SK-N-SH (cell line): ENCODE data around the gene TLDC2.

Experiments used
- POLR2AphosphoS5 ChIP-seq: IDR thresholded peaks from 2 replicates; pipeline ENCODE4 v1.6.1; 2012; ENCODE audit warnings: low read depth, low read length
- TEAD4 ChIP-seq: IDR thresholded peaks from 2 replicates; pipeline ENCODE4 v1.4.0; 2012; ENCODE audit warnings: mild to moderate bottlenecking, borderline replicate concordance; ENCODE audit not compliant: insufficient read depth
- TF ChIP-seq, protein P1 (sequence below): fragments of 200-600 bp; sonication (generic); IDR thresholded peaks from 2 replicates; pipeline ENCODE4 v1.6.1; 2017; ENCODE audit warnings: antibody characterized with exemption, mild to moderate bottlenecking, moderate library complexity
- TF ChIP-seq, protein P2 (sequence below): IDR thresholded peaks from 2 replicates; pipeline ENCODE4; 2012

DNA sequence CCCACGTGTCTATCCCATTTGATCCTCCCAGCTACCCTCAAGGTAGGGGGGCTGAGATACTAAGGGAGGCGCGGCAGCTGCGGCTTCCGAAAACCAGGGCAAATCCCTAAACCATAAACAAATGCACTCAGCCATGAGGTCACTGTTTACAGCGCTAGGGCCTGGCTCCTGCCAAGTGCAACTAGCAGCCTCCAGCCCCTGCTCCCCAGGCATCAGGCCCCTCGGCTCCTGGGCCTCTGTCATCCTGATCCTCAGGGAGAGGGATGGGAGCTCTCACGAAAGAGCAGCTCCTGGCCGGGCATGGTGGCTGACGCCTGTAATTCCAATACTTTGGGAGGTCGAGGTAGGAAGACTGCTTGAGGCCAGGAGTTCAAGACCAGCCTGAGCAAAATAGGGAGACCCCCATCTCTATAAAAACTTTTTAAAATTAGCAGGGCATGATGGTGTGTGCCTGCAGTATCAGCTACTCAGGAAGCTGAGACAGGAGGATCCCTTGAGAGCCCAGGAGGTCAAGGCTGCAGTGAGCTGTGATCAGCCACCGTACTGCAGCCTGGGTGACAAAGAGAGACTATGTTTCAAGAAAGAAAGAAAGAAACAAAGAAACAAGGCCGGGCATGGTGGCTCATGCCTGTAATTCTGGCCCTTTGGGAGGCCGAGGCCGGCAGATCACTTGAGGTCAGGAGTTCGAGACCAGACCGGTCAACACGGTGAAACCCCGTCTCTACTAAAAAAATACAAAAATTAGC lies 42.5 kb upstream of the TLDC2 start:
- TF ChIP-seq, protein P1, sequence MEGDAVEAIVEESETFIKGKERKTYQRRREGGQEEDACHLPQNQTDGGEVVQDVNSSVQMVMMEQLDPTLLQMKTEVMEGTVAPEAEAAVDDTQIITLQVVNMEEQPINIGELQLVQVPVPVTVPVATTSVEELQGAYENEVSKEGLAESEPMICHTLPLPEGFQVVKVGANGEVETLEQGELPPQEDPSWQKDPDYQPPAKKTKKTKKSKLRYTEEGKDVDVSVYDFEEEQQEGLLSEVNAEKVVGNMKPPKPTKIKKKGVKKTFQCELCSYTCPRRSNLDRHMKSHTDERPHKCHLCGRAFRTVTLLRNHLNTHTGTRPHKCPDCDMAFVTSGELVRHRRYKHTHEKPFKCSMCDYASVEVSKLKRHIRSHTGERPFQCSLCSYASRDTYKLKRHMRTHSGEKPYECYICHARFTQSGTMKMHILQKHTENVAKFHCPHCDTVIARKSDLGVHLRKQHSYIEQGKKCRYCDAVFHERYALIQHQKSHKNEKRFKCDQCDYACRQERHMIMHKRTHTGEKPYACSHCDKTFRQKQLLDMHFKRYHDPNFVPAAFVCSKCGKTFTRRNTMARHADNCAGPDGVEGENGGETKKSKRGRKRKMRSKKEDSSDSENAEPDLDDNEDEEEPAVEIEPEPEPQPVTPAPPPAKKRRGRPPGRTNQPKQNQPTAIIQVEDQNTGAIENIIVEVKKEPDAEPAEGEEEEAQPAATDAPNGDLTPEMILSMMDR = no peak
- TF ChIP-seq TEAD4 (no peak), POLR2AphosphoS5 (no peak)
- TF ChIP-seq, protein P2, sequence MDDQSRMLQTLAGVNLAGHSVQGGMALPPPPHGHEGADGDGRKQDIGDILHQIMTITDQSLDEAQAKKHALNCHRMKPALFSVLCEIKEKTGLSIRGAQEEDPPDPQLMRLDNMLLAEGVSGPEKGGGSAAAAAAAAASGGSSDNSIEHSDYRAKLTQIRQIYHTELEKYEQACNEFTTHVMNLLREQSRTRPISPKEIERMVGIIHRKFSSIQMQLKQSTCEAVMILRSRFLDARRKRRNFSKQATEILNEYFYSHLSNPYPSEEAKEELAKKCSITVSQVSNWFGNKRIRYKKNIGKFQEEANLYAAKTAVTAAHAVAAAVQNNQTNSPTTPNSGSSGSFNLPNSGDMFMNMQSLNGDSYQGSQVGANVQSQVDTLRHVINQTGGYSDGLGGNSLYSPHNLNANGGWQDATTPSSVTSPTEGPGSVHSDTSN = no peak
